Measurements from ENCODE around the gene OR8A1.

Gene OR8A1

GRCh38 chr11:124610295-124610694 lies 40.5 kb downstream of the OR8A1 start:
- Histone ChIP-seq H3K36me3 (ENCODE audit: control insufficient read depth in 5 of 5, insufficient read depth in 5 of 5, low read length in 5 of 5) (no peaks in the 10 kb centered on the region), H3K27me3 (ENCODE audit: control insufficient read depth in 5 of 5, insufficient read depth in 4 of 5, low read length in 5 of 5) (peaks cover 0 to 7% (median 2%) of the 10 kb centered on the region in 5 donors), H3K4me3 (ENCODE audit: low read depth in 1 of 5, low read length in 5 of 5) (no peak overlapping the region), H3K4me1 (ENCODE audit: control insufficient read depth in 5 of 5, insufficient read depth in 5 of 5, low read length in 5 of 5) (no peaks in the 10 kb centered on the region), H3K27ac (ENCODE audit: low read depth, low read length) (no peak overlapping the region), H3K9ac (ENCODE audit: low read length in 5 of 5) (no peak overlapping the region), H3K9me3 (ENCODE audit: control insufficient read depth in 5 of 5, low read length in 5 of 5) (no peaks in the 10 kb centered on the region)

DNA sequence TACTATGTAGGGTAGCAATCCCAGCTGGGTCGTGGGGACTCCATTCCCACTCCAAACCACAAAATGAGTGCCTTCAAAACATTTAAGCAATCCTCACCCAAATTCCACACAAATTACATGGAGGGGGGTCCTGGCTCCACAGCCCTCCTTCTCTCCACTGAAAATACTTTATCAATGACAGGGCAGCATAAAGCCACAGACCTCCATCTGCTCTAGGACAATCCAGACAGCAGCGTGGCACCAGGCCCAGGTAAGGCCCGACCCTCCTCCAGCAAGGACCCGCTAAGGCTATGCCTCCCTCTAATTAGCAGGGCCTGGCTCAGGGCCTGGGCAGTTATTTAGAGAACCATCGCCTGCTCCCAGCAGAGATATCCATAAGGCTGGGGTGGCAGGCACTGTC lies 41.3 kb downstream of the OR8A1 start, which contains the start of gene PANX3:
PANX3 (plus strand) TSS at position 365 of the 400 bp plus-strand sequence. CDS start 129 bp downstream, outside the sequence.
- Histone ChIP-seq H3K4me3 (ENCODE audit: low read depth in 1 of 5, low read length in 5 of 5) (no peak within 1 kb of the TSS), H3K27me3 (ENCODE audit: control insufficient read depth in 5 of 5, insufficient read depth in 4 of 5, low read length in 5 of 5) (peaks cover 0 to 7% (median 2%) of the 10 kb centered on the region in 5 donors), H3K9ac (ENCODE audit: low read length in 5 of 5) (no peak within 1 kb of the TSS), H3K4me1 (ENCODE audit: control insufficient read depth in 5 of 5, insufficient read depth in 5 of 5, low read length in 5 of 5) (no peaks in the 10 kb centered on the region), H3K27ac (ENCODE audit: low read depth, low read length) (no peak within 1 kb of the TSS), H3K36me3 (ENCODE audit: control insufficient read depth in 5 of 5, insufficient read depth in 5 of 5, low read length in 5 of 5) (no peaks in the 10 kb centered on the region), H3K9me3 (ENCODE audit: control insufficient read depth in 5 of 5, low read length in 5 of 5) (no peaks in the 10 kb centered on the region)

- Histone ChIP-seq H3K4me1 (ENCODE audit: control insufficient read depth in 5 of 5, insufficient read depth in 5 of 5, low read length in 5 of 5) (no peaks in the 10 kb centered on the region), H3K9me3 (ENCODE audit: control insufficient read depth in 5 of 5, low read length in 5 of 5) (no peaks in the 10 kb centered on the region), H3K36me3 (ENCODE audit: control insufficient read depth in 5 of 5, insufficient read depth in 5 of 5, low read length in 5 of 5) (no peaks in the 10 kb centered on the region), H3K27ac (ENCODE audit: low read depth, low read length) (no peak overlapping the region), H3K9ac (ENCODE audit: low read length in 5 of 5) (no peak overlapping the region), H3K27me3 (ENCODE audit: control insufficient read depth in 5 of 5, insufficient read depth in 4 of 5, low read length in 5 of 5) (peaks cover 0 to 8% (median 2%) of the 10 kb centered on the region in 5 donors), H3K4me3 (ENCODE audit: low read depth in 1 of 5, low read length in 5 of 5) (no peak overlapping the region)
Measured at GRCh38 chr11:124612045-124612444, 42.2 kb downstream of the OR8A1 start.

- Histone ChIP-seq H3K36me3 (ENCODE audit: control insufficient read depth in 5 of 5, insufficient read depth in 5 of 5, low read length in 5 of 5) (no peaks in the 10 kb centered on the region), H3K9ac (ENCODE audit: low read length in 5 of 5) (no peak overlapping the region), H3K4me3 (ENCODE audit: low read depth in 1 of 5, low read length in 5 of 5) (no peak overlapping the region), H3K4me1 (ENCODE audit: control insufficient read depth in 5 of 5, insufficient read depth in 5 of 5, low read length in 5 of 5) (no peaks in the 10 kb centered on the region), H3K9me3 (ENCODE audit: control insufficient read depth in 5 of 5, low read length in 5 of 5) (no peaks in the 10 kb centered on the region), H3K27me3 (ENCODE audit: control insufficient read depth in 5 of 5, insufficient read depth in 4 of 5, low read length in 5 of 5) (peaks cover 0 to 10% (median 2%) of the 10 kb centered on the region in 5 donors), H3K27ac (ENCODE audit: low read depth, low read length) (no peak overlapping the region)
Measured at GRCh38 chr11:124612567-124613246, 42.9 kb downstream of the OR8A1 start.

DNA sequence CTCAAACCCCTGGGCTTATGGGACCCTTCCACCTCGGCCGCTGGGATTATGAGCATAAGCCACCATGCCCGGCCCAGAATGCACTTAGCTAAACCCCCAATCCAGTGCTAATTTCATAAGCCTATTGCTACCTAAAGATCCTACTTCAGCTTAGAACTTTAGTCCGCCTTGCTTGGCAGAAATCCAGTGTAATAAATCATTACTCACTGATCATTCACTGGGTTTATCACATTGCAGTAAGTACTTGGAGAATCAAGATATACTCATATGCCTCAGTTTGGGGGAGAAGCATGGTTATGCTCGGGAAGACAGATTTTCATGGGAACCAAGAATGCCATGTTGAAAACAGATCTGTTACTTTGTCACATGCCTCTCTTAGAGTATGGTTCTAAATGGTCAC lies 49.1 kb downstream of the OR8A1 start:
- no peaks in the 10 kb centered on the region for H3K36me3 ChIP-seq (ENCODE audit: control insufficient read depth in 5 of 5, insufficient read depth in 5 of 5, low read length in 5 of 5)
- peaks cover 1 to 15% (median 13%) of the 10 kb centered on the region in 5 donors for H3K4me1 ChIP-seq (ENCODE audit: control insufficient read depth in 5 of 5, insufficient read depth in 5 of 5, low read length in 5 of 5)
- H3K27ac ChIP-seq (ENCODE audit: low read depth, low read length): no peak overlapping the region
- peaks cover 0 to 13% (median 4%) of the 10 kb centered on the region in 5 donors for H3K27me3 ChIP-seq (ENCODE audit: control insufficient read depth in 5 of 5, insufficient read depth in 4 of 5, low read length in 5 of 5)
- H3K4me3 ChIP-seq (ENCODE audit: low read depth in 1 of 5, low read length in 5 of 5): no peak overlapping the region
- H3K9me3 ChIP-seq (ENCODE audit: control insufficient read depth in 5 of 5, low read length in 5 of 5): no peaks in the 10 kb centered on the region
- H3K9ac ChIP-seq (ENCODE audit: low read length in 5 of 5): no peak overlapping the region
